ENCODE measurements around the gene TSPAN18. TPM values are rescaled to one million over a fixed set of nuclear protein-coding genes. Genes with fewer than 3 reads are reported as not detected.

The TSPAN18 gene
- total and polyA plus RNA-seq, 2 of the 8 experiments (the other 6 are each of a cell fraction or from before 2014, with no cell fraction given) = 5.2 to 10.2 TPM

- peak overlapping the region; percentile 89 for H2BK12ac ChIP-seq (ENCODE audit: low read depth, low read length)
- H4K8ac ChIP-seq (ENCODE audit: extremely low read depth, insufficient read depth, low read length) = no peak overlapping the region
- H2BK20ac ChIP-seq (ENCODE audit: low read length) = 0 out of 2 replicates have a peak overlapping the region, but pooled peaks have one; percentile 23
- H4K5ac ChIP-seq (ENCODE audit: insufficient read length, low read depth, low read length) = no peak overlapping the region
- H2BK5ac ChIP-seq (ENCODE audit: low read depth, low read length) = 0 out of 2 replicates have a peak overlapping the region, but pooled peaks have one; percentile 35
- no peak overlapping the region for H4K91ac ChIP-seq (replicated peaks; ENCODE audit: insufficient read length, low read length)
- H2AFZ ChIP-seq (ENCODE audit: low read length) = no peak overlapping the region
- H2BK120ac ChIP-seq (replicated peaks; ENCODE audit: low read depth, low read length) = no peak overlapping the region
- 91% methylated on average over 5 of the region's 5 CpGs; no CpG with 5 or more reads in 1 of the 2 experiments for WGBS, 2 experiments (ENCODE audit: extremely low coverage in 1 of 2, insufficient coverage in 1 of 2, insufficient read length in 1 of 2, insufficient replicate concordance in 2 of 2, low coverage in 1 of 2, low lambda C conversion rate in 2 of 2, missing lambda C conversion rate in 1 of 2)
- no peaks in the 10 kb centered on the region for H3K79me2 ChIP-seq (ENCODE audit: control insufficient read depth in 1 of 2, insufficient read depth in 2 of 2, low read length in 2 of 2)
- no peak overlapping the region; the same call in 1 of the 2 replicates for H2AK5ac ChIP-seq (ENCODE audit: low read depth, low read length)
- no peaks in the 10 kb centered on the region for H3K36me3 ChIP-seq (ENCODE audit: control insufficient read depth in 2 of 4, insufficient read depth in 4 of 4, low read length in 3 of 4)
- H3K23ac ChIP-seq (ENCODE audit: insufficient read length) = no peak overlapping the region
- no peak overlapping the region for H3K4me2 ChIP-seq (ENCODE audit: insufficient read depth in 1 of 2, low read depth in 2 of 2, low read length in 2 of 2)
- H3K9ac ChIP-seq (replicated peaks in 1 of 4; ENCODE audit: extremely low read depth in 1 of 4, low read depth in 3 of 4, low read length in 3 of 4) = no peak overlapping the region
- H3K27ac ChIP-seq (ENCODE audit: low read depth, low read length) = no peak overlapping the region
- H3K27me3 ChIP-seq (replicated peaks in 1 of 4; ENCODE audit: control insufficient read depth in 3 of 4, extremely low read depth in 1 of 4, insufficient read depth in 3 of 4, low read length in 3 of 4) = no peaks in the 10 kb centered on the region
- no peak overlapping the region for H3K4me3 ChIP-seq (ENCODE audit: extremely low read depth in 1 of 4, insufficient read depth in 2 of 4, low read depth in 3 of 4, low read length in 4 of 4)
- H3K14ac ChIP-seq (ENCODE audit: insufficient read length) = no peak overlapping the region
- H3K23me2 ChIP-seq (ENCODE audit: low read depth, low read length) = no peaks in the 10 kb centered on the region
- ChIA-PET POLR2A (ENCODE audit: partially characterized antibody) (interaction anchor here (1.2 kb wide), 1 partner anchor 16 kb away, joined by 3 read pairs; no protein-coding TSS in a partner anchor), CTCF (ENCODE audit: partially characterized antibody) (interaction anchor here (0.9 to 3.0 kb wide), 6 partner anchors 11 to 353 kb away, joined by 3 to 16 read pairs (median 3); no protein-coding TSS in a partner anchor)
- H4K20me1 ChIP-seq (replicated peaks in 1 of 2; ENCODE audit: control insufficient read depth in 1 of 2, insufficient read depth in 2 of 2, low read length in 2 of 2) = no peaks in the 10 kb centered on the region
- no peak overlapping the region; the same call in 1 of the 2 replicates for H3K18ac ChIP-seq (ENCODE audit: extremely low read depth, low read length)
- DNase-seq (ENCODE audit: low read depth in 1 of 2, low spot score in 2 of 2) (no peak), FAIRE-seq (no peak)
- peaks cover 26 to 47% (median 37%) of the 10 kb centered on the region in 4 experiments for H3K4me1 ChIP-seq (replicated peaks in 1 of 4; ENCODE audit: control insufficient read depth in 3 of 4, insufficient read depth in 4 of 4, low read length in 3 of 4)
- H3K4ac ChIP-seq (replicated peaks; ENCODE audit: insufficient read length, low read depth, low read length) = no peak overlapping the region
- no peak overlapping the region; the same call in 1 of the 2 replicates for H2BK15ac ChIP-seq (ENCODE audit: low read length)
- H3K79me1 ChIP-seq (ENCODE audit: low read depth, low read length) = no peaks in the 10 kb centered on the region
- H3K9me3 ChIP-seq (ENCODE audit: insufficient read depth in 2 of 2, low read depth in 1 of 2, low read length in 1 of 2) = no peaks in the 10 kb centered on the region
- no peak overlapping the region for H3K56ac ChIP-seq (replicated peaks; ENCODE audit: insufficient read length, low read depth, low read length)
- TF ChIP-seq RBBP5 (IDR thresholded peaks at IDR 0.05; ENCODE audit: borderline replicate concordance, low read depth, low read length) (no peak), HDAC6 (IDR thresholded peaks at IDR 0.05; ENCODE audit: low read depth, low read length) (no peak), KDM1A (IDR thresholded peaks at IDR 0.05; ENCODE audit: borderline replicate concordance, low read length) (no peak), JUN (IDR thresholded peaks at IDR 0.05; ENCODE audit: low read depth, low read length) (no peak), RNF2 (IDR thresholded peaks at IDR 0.05; ENCODE audit: borderline replicate concordance, low read depth, low read length, missing control alignments, poor library complexity, severe bottlenecking) (no peak), SIN3A (conservative IDR thresholded peaks at IDR 0.05 in 1 of 2, IDR thresholded peaks at IDR 0.05 in 1 of 2; ENCODE audit: low read depth in 1 of 2, low read length in 2 of 2) (no peak), CHD1 (IDR thresholded peaks at IDR 0.05; ENCODE audit: low read depth, low read length) (no peak)
Observed at GRCh38 chr11:44859528-44859925, 132.8 kb downstream of the TSPAN18 start.
